GM18526 (cell line): ENCODE results near the gene DUOXA2.

ENCODE experiments used
- POLR2A ChIP-seq: IDR thresholded peaks from 3 replicates; pipeline ENCODE4 v1.6.1; 2011; ENCODE audit not compliant: insufficient read length; ENCODE audit errors: extremely low read depth

DUOXA2 gene

GRCh38 chr15:45131510-45131909, 17.4 kb downstream of the DUOXA2 start:
- no peak for TF ChIP-seq POLR2A

- no peak for TF ChIP-seq POLR2A
Observed at GRCh38 chr15:45132844-45133560, 18.9 kb downstream of the DUOXA2 start.

- TF ChIP-seq POLR2A = no peak
Observed at GRCh38 chr15:45133561-45133920, 19.4 kb downstream of the DUOXA2 start.

GRCh38 chr15:45134046-45134445, 19.9 kb downstream of the DUOXA2 start:
- TF ChIP-seq POLR2A = no peak

GRCh38 chr15:45134682-45135604, 20.8 kb downstream of the DUOXA2 start:
- TF ChIP-seq POLR2A = no peak

- TF ChIP-seq POLR2A = no peak
Observed at GRCh38 chr15:45136378-45136764, 22.2 kb downstream of the DUOXA2 start.

- TF ChIP-seq POLR2A = no peak
Observed at GRCh38 chr15:45137703-45138102, 23.6 kb downstream of the DUOXA2 start.

- no peak for TF ChIP-seq POLR2A
Observed at GRCh38 chr15:45138814-45139765, 25.0 kb downstream of the DUOXA2 start.

- TF ChIP-seq POLR2A = no peak
Observed at GRCh38 chr15:45139770-45140169, 25.6 kb downstream of the DUOXA2 start.

GRCh38 chr15:45140557-45141250, 26.6 kb downstream of the DUOXA2 start:
- TF ChIP-seq POLR2A = no peak

GRCh38 chr15:45141386-45141785, 27.3 kb downstream of the DUOXA2 start:
- no peak for TF ChIP-seq POLR2A

- no peak for TF ChIP-seq POLR2A
Observed at GRCh38 chr15:45143056-45143455, 28.9 kb downstream of the DUOXA2 start.

GRCh38 chr15:45143946-45144345, 29.8 kb downstream of the DUOXA2 start:
- no peak for TF ChIP-seq POLR2A

GRCh38 chr15:45144775-45145174, 30.6 kb downstream of the DUOXA2 start:
- no peak for TF ChIP-seq POLR2A

- no peak for TF ChIP-seq POLR2A
Observed at GRCh38 chr15:45146405-45146804, 32.3 kb downstream of the DUOXA2 start.

- no peak for TF ChIP-seq POLR2A
Observed at GRCh38 chr15:45147606-45148005, 33.5 kb downstream of the DUOXA2 start.
